H1 (cell line): ENCODE data around the gene ZDHHC1. TPM values are rescaled to one million over a fixed set of nuclear protein-coding genes. Genes with fewer than 3 reads are reported as not detected.

Experiments
- CTCF ChIA-PET: fragments of 300-600 bp; sonication (Branson Sonifier 250); formaldehyde crosslinking; loops from one replicate; lab custom pipeline; 2021; ENCODE audit not compliant: partially characterized antibody; lab: Charles Lee
- POLR2A ChIA-PET: fragments of 300-600 bp; sonication (Branson Sonifier 250); formaldehyde crosslinking; loops from one replicate; lab custom pipeline; 2021; ENCODE audit warnings: inconsistent platforms; ENCODE audit not compliant: partially characterized antibody; lab: Charles Lee
- DNase-seq, 2 experiments: peaks; one replicate each; pipeline versions ENCODE4 v3.0.0 to v3.0.0-alpha.2; 2010 to 2022; ENCODE audit warnings: low spot score in 2 of 2, low read depth in 1 of 2, mixed read lengths in 1 of 2
- FAIRE-seq: peaks from 2 replicates; lab custom pipeline; 2011; peaks lifted over from hg19 to GRCh38; lab: Jason Lieb, UNC
- H2AFZ ChIP-seq: 2 replicates; pipeline ENCODE4 v1.8.1; 2012; ENCODE audit warnings: low read length, inconsistent platforms
- H2AK5ac ChIP-seq: 2 replicates; pipeline ENCODE4 v1.6.1; 2013; ENCODE audit warnings: low read depth, low read length
- H2BK120ac ChIP-seq: replicated peaks from 2 replicates; pipeline ENCODE3; 2013; ENCODE audit warnings: low read depth, low read length, inconsistent platforms
- H2BK12ac ChIP-seq: 2 replicates; pipeline ENCODE4 v1.6.1; 2013; ENCODE audit warnings: low read depth, low read length
- H2BK15ac ChIP-seq: 2 replicates; pipeline ENCODE4 v1.6.1; 2013; ENCODE audit warnings: low read length
- H2BK20ac ChIP-seq: 2 replicates; pipeline ENCODE4 v1.6.1; 2013; ENCODE audit warnings: low read length
- H2BK5ac ChIP-seq: 2 replicates; pipeline ENCODE4 v1.6.1; 2013; ENCODE audit warnings: low read depth, low read length
- H3K14ac ChIP-seq: 2 replicates; pipeline ENCODE4 v1.6.1; 2013; ENCODE audit warnings: inconsistent platforms; ENCODE audit not compliant: insufficient read length
- H3K18ac ChIP-seq: 2 replicates; pipeline ENCODE4 v1.6.1; 2013; ENCODE audit warnings: low read length; ENCODE audit errors: extremely low read depth
- H3K23ac ChIP-seq: 2 replicates; pipeline ENCODE4 v1.6.1; 2013; ENCODE audit warnings: inconsistent platforms; ENCODE audit not compliant: insufficient read length
- H3K23me2 ChIP-seq: 2 replicates; pipeline ENCODE4 v1.6.1; 2013; ENCODE audit warnings: low read depth, low read length
- H3K27ac ChIP-seq: 2 replicates; pipeline ENCODE4 v1.6.1; 2011; ENCODE audit warnings: low read depth, low read length, inconsistent platforms
- H3K27me3 ChIP-seq, 4 experiments: replicated peaks in 1 of 4; 1 replicate in 1 of 4; 2 replicates in 3 of 4; pipeline versions ENCODE4 v1.6.1 to v1.8.1; 2011 to 2013; ENCODE audit warnings: low read length in 3 of 4, mild to moderate bottlenecking in 3 of 4, inconsistent platforms in 2 of 4, mixed read lengths in 2 of 4, moderate library complexity in 1 of 4; ENCODE audit not compliant: control insufficient read depth in 3 of 4, insufficient read depth in 3 of 4; ENCODE audit errors: extremely low read depth in 1 of 4
- H3K36me3 ChIP-seq, 4 experiments: 2 replicates each; pipeline versions ENCODE4 v1.6.1 to v1.8.1; 2011 to 2013; ENCODE audit warnings: mild to moderate bottlenecking in 4 of 4, low read length in 3 of 4, moderate library complexity in 2 of 4, control low read depth in 1 of 4, inconsistent platforms in 1 of 4; ENCODE audit not compliant: insufficient read depth in 4 of 4, control insufficient read depth in 2 of 4
- H3K4ac ChIP-seq: replicated peaks from 2 replicates; pipeline ENCODE3; 2013; ENCODE audit warnings: low read length, low read depth, mixed read lengths, inconsistent platforms; ENCODE audit not compliant: insufficient read length
- H3K4me1 ChIP-seq, 4 experiments: replicated peaks in 1 of 4; 1 replicate in 1 of 4; 2 replicates in 3 of 4; pipeline versions ENCODE4 v1.6.1 to v1.8.1; 2011 to 2013; ENCODE audit warnings: low read length in 3 of 4, inconsistent platforms in 2 of 4, mixed read lengths in 1 of 4; ENCODE audit not compliant: insufficient read depth in 4 of 4, control insufficient read depth in 3 of 4
- H3K4me2 ChIP-seq, 2 experiments: 2 replicates each; pipeline versions ENCODE4 v1.6.1 to v1.8.1; 2011 to 2013; ENCODE audit warnings: low read depth in 2 of 2, low read length in 2 of 2, control low read depth in 1 of 2, inconsistent platforms in 1 of 2, mild to moderate bottlenecking in 1 of 2; ENCODE audit not compliant: insufficient read depth in 1 of 2
- H3K4me3 ChIP-seq, 4 experiments: fragments of 200-600, 300-600 bp in 1 of 4; sonication (generic), shearing (Covaris generic), sonication (Bioruptor Twin) in 1 of 4; 2 replicates each; pipeline versions ENCODE4 v1.5.1 to v1.8.1; 2011 to 2016; ENCODE audit warnings: low read length in 4 of 4, low read depth in 3 of 4, control low read depth in 2 of 4, inconsistent platforms in 2 of 4, mild to moderate bottlenecking in 2 of 4, mixed read lengths in 1 of 4, moderate library complexity in 1 of 4; ENCODE audit not compliant: insufficient read depth in 2 of 4; ENCODE audit errors: extremely low read depth in 1 of 4
- H3K56ac ChIP-seq: replicated peaks from 2 replicates; pipeline ENCODE3; 2013; ENCODE audit warnings: low read depth, mild to moderate bottlenecking, mixed read lengths, low read length, inconsistent platforms; ENCODE audit not compliant: insufficient read length
- H3K79me1 ChIP-seq: 2 replicates; pipeline ENCODE4 v1.6.1; 2013; ENCODE audit warnings: low read depth, low read length, control low read depth
- H3K79me2 ChIP-seq, 2 experiments: 2 replicates each; pipeline versions ENCODE4 v1.6.1 to v1.8.1; 2012 to 2013; ENCODE audit warnings: low read length in 2 of 2, mild to moderate bottlenecking in 2 of 2, inconsistent platforms in 1 of 2; ENCODE audit not compliant: insufficient read depth in 2 of 2, control insufficient read depth in 1 of 2
- H3K9ac ChIP-seq, 4 experiments: replicated peaks in 1 of 4; 1 replicate in 1 of 4; 2 replicates in 3 of 4; pipeline versions ENCODE4 v1.6.1 to v1.8.1; 2011 to 2013; ENCODE audit warnings: low read depth in 3 of 4, low read length in 3 of 4, control low read depth in 2 of 4, mild to moderate bottlenecking in 2 of 4, moderate library complexity in 2 of 4, inconsistent platforms in 1 of 4; ENCODE audit errors: extremely low read depth in 1 of 4
- H3K9me3 ChIP-seq, 2 experiments: 2 replicates each; pipeline versions ENCODE4 v1.6.1 to v1.8.1; 2012 to 2013; ENCODE audit warnings: mild to moderate bottlenecking in 2 of 2, moderate library complexity in 2 of 2, control low read depth in 1 of 2, inconsistent platforms in 1 of 2, low read depth in 1 of 2, low read length in 1 of 2, mixed read lengths in 1 of 2; ENCODE audit not compliant: insufficient read depth in 2 of 2
- H4K20me1 ChIP-seq, 2 experiments: replicated peaks in 1 of 2; 2 replicates each; pipeline versions ENCODE3 to v1.8.1; 2011 to 2013; ENCODE audit warnings: inconsistent platforms in 2 of 2, low read length in 2 of 2, mild to moderate bottlenecking in 1 of 2; ENCODE audit not compliant: insufficient read depth in 2 of 2, control insufficient read depth in 1 of 2
- H4K5ac ChIP-seq: 2 replicates; pipeline ENCODE4 v1.6.1; 2013; ENCODE audit warnings: low read length, low read depth, mixed read lengths, inconsistent platforms; ENCODE audit not compliant: insufficient read length
- H4K8ac ChIP-seq: 2 replicates; pipeline ENCODE4 v1.8.0; 2013; ENCODE audit warnings: mild to moderate bottlenecking, moderate library complexity, low read length, inconsistent platforms; ENCODE audit not compliant: insufficient read depth; ENCODE audit errors: extremely low read depth
- H4K91ac ChIP-seq: replicated peaks from 2 replicates; pipeline ENCODE3; 2013; ENCODE audit warnings: low read length, mixed read lengths, inconsistent platforms; ENCODE audit not compliant: insufficient read length
- CTCF ChIP-seq, 3 experiments: IDR thresholded peaks; 1 replicate in 2 of 3; 2 replicates in 1 of 3; pipeline versions ENCODE4 v1.5.1 to v1.6.1; 2011; ENCODE audit warnings: low read length in 3 of 3, mild to moderate bottlenecking in 3 of 3, inconsistent platforms in 2 of 3, low read depth in 1 of 3, moderate library complexity in 1 of 3; ENCODE audit not compliant: insufficient read depth in 1 of 3; ENCODE audit errors: control extremely low read depth in 1 of 3
- KDM5A ChIP-seq: fragments of 200-600 bp; IDR thresholded peaks from 2 replicates; pipeline ENCODE4 v1.7.1; 2012; ENCODE audit warnings: mild to moderate bottlenecking, low read length, inconsistent platforms, mixed read lengths
- RAD21 ChIP-seq, 2 experiments: IDR thresholded peaks in 1 of 2; conservative IDR thresholded peaks in 1 of 2; 2 replicates each; pipeline ENCODE4 v1.6.1; 2011; ENCODE audit warnings: low read depth in 2 of 2, low read length in 2 of 2, improper control_type of control experiment in 1 of 2, inconsistent platforms in 1 of 2, mild to moderate bottlenecking in 1 of 2, moderate library complexity in 1 of 2
- SUZ12 ChIP-seq: fragments of 200-600 bp; sonication (generic); IDR thresholded peaks from 2 replicates; pipeline ENCODE4 v1.6.1; 2012; ENCODE audit warnings: mild to moderate bottlenecking, inconsistent platforms, low read length, moderate library complexity, mixed read lengths
- whole genome bisulfite sequencing, 2 experiments: shearing (Covaris generic) in 1 of 2; methylation state at CpG; one replicate each; pipeline versions ENCODE4 v1.1.6 to v1.1.7; 2013 to 2015; ENCODE audit warnings: low lambda C conversion rate in 2 of 2, mixed read lengths in 2 of 2, inconsistent platforms in 1 of 2, low coverage in 1 of 2, missing lambda C conversion rate in 1 of 2; ENCODE audit not compliant: insufficient replicate concordance in 2 of 2, insufficient coverage in 1 of 2, insufficient read length in 1 of 2; ENCODE audit errors: extremely low coverage in 1 of 2, missing lambda C conversion rate in 1 of 2; 5-methylcytosine and 5-hydroxymethylcytosine counted together
- polyA plus RNA-seq, 7 experiments: library from polyadenylated mRNA; depleted of rRNA in 3 of 7; stranded (reverse) in 5 of 7; unstranded in 2 of 7; fragments of >200 nt in 5 of 7; fragments of 200-250 nt in 2 of 7; gene quantifications; 1 replicate in 5 of 7; 2 replicates in 1 of 7; 4 replicates in 1 of 7; pipeline versions ENCODE4 v1.2.1 to v1.2.3, GENCODE V29; 2011 to 2013; ENCODE audit warnings: missing spikeins in 2 of 7, mixed read lengths in 2 of 7
- total RNA-seq: library from RNA; stranded (reverse); fragmentation: NEBNext Ultra II Directional; extraction: Animal tissue kit (Norgen Biotek cat#: 25700); gene quantifications from 2 replicates; pipeline ENCODE4 v1.2.1, GENCODE V29; 2021

Gene ZDHHC1
- total and polyA plus RNA-seq, 2 of the 8 experiments (the other 6 are each of a cell fraction or from before 2014, with no cell fraction given), result 3.1 to 4.9 TPM

DNA sequence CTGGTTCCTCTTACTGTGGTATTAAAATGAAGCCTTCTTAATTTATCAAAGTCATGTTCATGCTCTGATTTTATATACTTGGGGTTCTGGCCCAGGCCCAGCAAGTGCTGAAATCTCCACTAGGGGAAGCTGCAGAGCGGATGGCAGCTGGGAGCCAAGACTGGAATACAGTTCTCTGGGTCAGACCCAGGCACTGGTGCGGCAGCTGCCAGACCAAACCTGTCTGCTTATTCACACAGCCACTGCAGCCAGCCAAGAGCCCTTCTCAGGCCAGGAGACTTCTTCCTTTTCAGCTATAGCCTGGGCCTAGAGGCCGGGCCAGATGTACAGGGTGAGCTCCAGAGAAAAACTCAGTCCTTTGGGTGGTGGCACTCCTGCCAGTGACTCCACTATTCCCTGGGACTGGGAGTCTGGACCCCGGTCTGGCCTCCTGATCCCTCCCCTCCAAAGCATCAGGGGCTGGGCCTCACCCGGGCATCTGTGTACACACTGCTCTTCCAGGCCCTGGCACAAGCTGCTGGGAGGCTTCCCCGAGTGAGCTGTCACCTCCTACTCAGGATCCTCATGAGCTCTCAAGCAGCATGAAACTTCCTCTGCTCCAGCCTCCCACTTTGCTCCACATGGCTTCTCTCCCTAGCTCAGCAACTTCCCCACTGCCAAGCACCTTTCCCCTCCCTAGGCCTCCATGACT, 40.3 kb upstream of the ZDHHC1 start:
- no peak overlapping the region for H2AFZ ChIP-seq
- TF ChIP-seq KDM5A (no peak), CTCF (IDR thresholded peaks at IDR 0.05; ENCODE audit: control extremely low read depth in 1 of 3, insufficient read depth in 1 of 3, low read depth in 1 of 3, low read length in 3 of 3) (peak; percentile 57 to 65 (median 62)), SUZ12 (no peak), RAD21 (IDR thresholded peaks at IDR 0.05 in 1 of 2, conservative IDR thresholded peaks at IDR 0.05 in 1 of 2; ENCODE audit: low read depth in 2 of 2, low read length in 2 of 2) (peak in 1 of 2 experiments; percentile 46; a peak in 2 of 4 replicates)
- TF ChIP-seq, all 59 proteins: peak for 2
- H3K36me3 ChIP-seq, result peaks cover 0 to 3% (median 0%) of the 10 kb centered on the region in 4 experiments; a peak in 1 of 8 replicates
- peak overlapping the region; percentile 22; the same call in 1 of the 2 replicates for H3K27ac ChIP-seq
- H3K18ac ChIP-seq, result no peak overlapping the region
- H3K9ac ChIP-seq, result no peak overlapping the region
- H4K20me1 ChIP-seq, result peaks cover 13 to 16% of the 10 kb centered on the region in 2 experiments
- DNase-seq (no peak), FAIRE-seq (no peak)
- H3K4me2 ChIP-seq, result no peak overlapping the region
- H4K91ac ChIP-seq, result no peak overlapping the region
- H4K8ac ChIP-seq, result no peak overlapping the region
- H3K79me2 ChIP-seq, result no peaks in the 10 kb centered on the region
- no peaks in the 10 kb centered on the region for H3K27me3 ChIP-seq
- H3K23me2 ChIP-seq, result no peaks in the 10 kb centered on the region
- no peak overlapping the region for H2BK15ac ChIP-seq
- WGBS, 2 experiments, result 86% methylated on average over 6 of the region's 6 CpGs; no CpG with 5 or more reads in 1 of the 2 experiments
- H4K5ac ChIP-seq, result no peak overlapping the region
- peaks cover 4% of the 10 kb centered on the region for H3K79me1 ChIP-seq
- no peak overlapping the region for H3K4me3 ChIP-seq
- no peak overlapping the region for H2BK12ac ChIP-seq
- H3K14ac ChIP-seq, result no peak overlapping the region
- H3K23ac ChIP-seq, result no peak overlapping the region
- no peaks in the 10 kb centered on the region for H3K9me3 ChIP-seq
- no peak overlapping the region for H3K4ac ChIP-seq
- H2BK120ac ChIP-seq, result no peak overlapping the region
- ChIA-PET CTCF (interaction anchor here (0.8 to 28.6 kb wide), 17 partner anchors 1 to 171 kb away, joined by 3 to 683 read pairs (median 5); partner anchors contain the start of genes ATP6V0D1 and HSD11B2), POLR2A (interaction anchor here (1.0 to 1.4 kb wide), 5 partner anchors 9 to 25 kb away, joined by 3 read pairs; partner anchors contain the start of gene ATP6V0D1)
- no peak overlapping the region for H2BK20ac ChIP-seq
- H2AK5ac ChIP-seq, result no peak overlapping the region
- no peaks in the 10 kb centered on the region; a peak in 1 of 7 replicates for H3K4me1 ChIP-seq
- H3K56ac ChIP-seq, result no peak overlapping the region
- no peak overlapping the region for H2BK5ac ChIP-seq
